Measurements from ENCODE around the gene CERS1.
A peak's percentile ranks its signal among the peaks of the same experiment; 100 is the strongest.

Gene CERS1

DNA sequence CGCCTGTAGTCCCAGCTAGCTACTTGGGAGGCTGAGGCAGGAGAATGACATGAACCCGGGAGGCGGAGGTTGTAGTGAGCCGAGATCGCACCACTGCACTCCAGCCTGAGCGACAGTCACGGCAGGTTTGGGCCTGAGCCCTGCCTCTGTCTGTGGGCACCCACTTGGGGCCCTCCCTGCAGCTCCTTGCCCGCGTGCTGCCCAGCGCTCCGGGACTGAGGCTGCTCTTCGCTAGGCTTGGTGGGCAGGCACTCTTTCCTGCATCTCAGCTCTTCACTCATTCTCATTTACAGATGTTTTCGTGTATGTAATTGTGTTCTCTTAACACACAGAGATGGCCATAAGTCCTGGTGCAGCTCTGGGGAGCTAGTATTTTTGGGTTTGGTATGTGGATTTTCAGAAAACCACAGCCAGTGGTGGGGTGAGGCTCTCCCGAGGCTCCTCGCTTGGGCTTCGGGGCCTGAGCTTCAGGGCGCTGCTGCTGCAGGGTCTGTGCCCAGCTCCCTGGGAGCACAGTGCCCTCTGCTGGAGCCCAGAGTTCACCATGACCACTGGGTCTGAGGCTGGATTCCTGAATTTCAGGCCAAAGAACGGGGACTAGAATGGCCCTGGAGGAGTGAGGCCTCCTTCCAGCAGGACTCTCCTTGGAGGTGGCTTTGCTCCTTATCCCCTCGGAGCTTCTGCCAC, 49.0 kb downstream of the CERS1 start:
- in situ Hi-C loops (cut with HindIII; ENCODE audit: low sequenced_read_pairs), result loop anchor here (25.0 kb wide), 1 partner anchor 260 kb away; the partner anchor contains the start of gene REX1BD
- no peak overlapping the region for H3K4me3 ChIP-seq (ENCODE audit: low read depth, low read length)
- TF ChIP-seq, protein P1, sequence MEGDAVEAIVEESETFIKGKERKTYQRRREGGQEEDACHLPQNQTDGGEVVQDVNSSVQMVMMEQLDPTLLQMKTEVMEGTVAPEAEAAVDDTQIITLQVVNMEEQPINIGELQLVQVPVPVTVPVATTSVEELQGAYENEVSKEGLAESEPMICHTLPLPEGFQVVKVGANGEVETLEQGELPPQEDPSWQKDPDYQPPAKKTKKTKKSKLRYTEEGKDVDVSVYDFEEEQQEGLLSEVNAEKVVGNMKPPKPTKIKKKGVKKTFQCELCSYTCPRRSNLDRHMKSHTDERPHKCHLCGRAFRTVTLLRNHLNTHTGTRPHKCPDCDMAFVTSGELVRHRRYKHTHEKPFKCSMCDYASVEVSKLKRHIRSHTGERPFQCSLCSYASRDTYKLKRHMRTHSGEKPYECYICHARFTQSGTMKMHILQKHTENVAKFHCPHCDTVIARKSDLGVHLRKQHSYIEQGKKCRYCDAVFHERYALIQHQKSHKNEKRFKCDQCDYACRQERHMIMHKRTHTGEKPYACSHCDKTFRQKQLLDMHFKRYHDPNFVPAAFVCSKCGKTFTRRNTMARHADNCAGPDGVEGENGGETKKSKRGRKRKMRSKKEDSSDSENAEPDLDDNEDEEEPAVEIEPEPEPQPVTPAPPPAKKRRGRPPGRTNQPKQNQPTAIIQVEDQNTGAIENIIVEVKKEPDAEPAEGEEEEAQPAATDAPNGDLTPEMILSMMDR (IDR thresholded peaks at IDR 0.05; ENCODE audit: low read depth, low read length, missing control alignments), result peak; percentile 96
- DNase-seq (ENCODE audit: low read depth), result peak; percentile 56

DNA sequence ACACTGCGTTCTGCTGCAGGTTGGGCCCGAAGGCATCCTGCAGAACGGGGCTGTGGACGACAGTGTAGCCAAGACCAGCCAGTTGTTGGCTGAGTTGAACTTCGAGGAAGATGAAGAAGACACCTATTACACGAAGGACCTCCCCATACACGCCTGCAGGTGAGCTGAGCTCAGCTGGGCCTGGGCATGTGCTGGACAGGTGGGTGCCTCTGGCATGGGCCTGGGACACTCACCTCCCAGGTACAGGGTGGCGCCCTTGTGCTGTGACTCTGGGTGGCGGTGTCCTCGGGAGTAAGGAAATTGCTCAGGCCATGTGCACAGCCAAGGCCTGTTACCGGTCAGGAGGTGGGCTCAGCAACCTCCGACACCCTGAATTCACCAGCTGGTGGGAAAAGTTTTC, 50.0 kb downstream of the CERS1 start:
- in situ Hi-C loops (cut with HindIII; ENCODE audit: low sequenced_read_pairs), result loop anchor here (25.0 kb wide), 1 partner anchor 259 kb away; the partner anchor contains the start of gene REX1BD

DNA sequence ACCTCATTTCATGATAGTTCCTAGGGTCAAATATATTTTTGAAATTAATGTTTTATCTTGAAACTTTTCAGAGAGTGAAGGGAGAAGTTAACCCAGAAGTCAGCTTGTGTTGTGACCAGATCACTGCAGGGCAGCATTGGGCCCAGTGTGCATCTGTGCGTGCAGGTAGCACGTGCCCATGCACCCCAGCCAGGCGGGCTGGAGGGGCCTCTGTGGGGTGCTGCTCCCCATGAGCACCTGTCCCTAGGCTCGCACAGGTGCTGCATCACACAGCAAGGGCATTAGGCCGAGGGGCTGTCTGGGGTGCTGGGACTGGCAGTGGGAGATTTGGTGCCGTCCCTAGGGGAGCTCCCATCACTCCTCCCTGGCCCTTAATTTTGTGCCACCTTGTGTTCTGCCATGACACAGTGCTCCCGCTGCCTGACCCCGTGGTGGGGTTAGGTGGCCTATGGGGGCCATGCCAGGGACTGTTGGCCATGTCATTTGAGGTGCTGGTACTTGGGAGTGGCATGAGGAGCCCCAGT, 51.1 kb downstream of the CERS1 start:
- no peak overlapping the region for H3K4me3 ChIP-seq (ENCODE audit: low read depth, low read length)
- in situ Hi-C loops (cut with HindIII; ENCODE audit: low sequenced_read_pairs), result loop anchor here (25.0 kb wide), 1 partner anchor 258 kb away; the partner anchor contains the start of gene REX1BD
- TF ChIP-seq, protein P1 (IDR thresholded peaks at IDR 0.05; ENCODE audit: low read depth, low read length, missing control alignments), result no peak
- no peak for DNase-seq (ENCODE audit: low read depth)

More for the DNA sequence above, 50.0 kb downstream of the CERS1 start:
- H3K4me3 ChIP-seq (ENCODE audit: low read depth, low read length), result no peak overlapping the region
- DNase-seq (ENCODE audit: low read depth), result no peak
- TF ChIP-seq, protein P1 (IDR thresholded peaks at IDR 0.05; ENCODE audit: low read depth, low read length, missing control alignments), result no peak

DNA sequence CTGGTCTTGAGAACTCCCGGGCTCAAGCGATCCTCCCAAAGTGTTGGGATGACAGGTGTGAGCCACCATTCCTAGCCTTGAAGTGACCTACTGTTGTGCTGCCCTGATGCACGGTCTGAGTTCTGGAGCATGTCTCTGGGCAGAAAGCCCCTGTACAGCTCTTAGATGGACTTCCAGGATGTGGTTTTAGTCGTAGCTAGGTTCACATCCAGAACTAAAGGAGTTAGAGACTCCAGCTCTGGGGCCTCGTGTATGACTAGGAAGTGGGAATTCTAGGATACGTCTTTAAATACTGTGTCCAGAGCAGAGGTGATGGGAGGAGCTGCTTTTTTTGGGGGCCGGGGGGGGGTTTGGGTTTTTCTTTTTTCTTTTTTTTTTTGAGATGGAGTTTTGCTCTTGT, 52.0 kb downstream of the CERS1 start:
- in situ Hi-C loops (cut with HindIII; ENCODE audit: low sequenced_read_pairs), result loop anchor here (25.0 kb wide), 1 partner anchor 257 kb away; the partner anchor contains the start of gene REX1BD
- TF ChIP-seq, protein P1 (IDR thresholded peaks at IDR 0.05; ENCODE audit: low read depth, low read length, missing control alignments), result no peak
- no peak for DNase-seq (ENCODE audit: low read depth)
- H3K4me3 ChIP-seq (ENCODE audit: low read depth, low read length), result no peak overlapping the region

DNA sequence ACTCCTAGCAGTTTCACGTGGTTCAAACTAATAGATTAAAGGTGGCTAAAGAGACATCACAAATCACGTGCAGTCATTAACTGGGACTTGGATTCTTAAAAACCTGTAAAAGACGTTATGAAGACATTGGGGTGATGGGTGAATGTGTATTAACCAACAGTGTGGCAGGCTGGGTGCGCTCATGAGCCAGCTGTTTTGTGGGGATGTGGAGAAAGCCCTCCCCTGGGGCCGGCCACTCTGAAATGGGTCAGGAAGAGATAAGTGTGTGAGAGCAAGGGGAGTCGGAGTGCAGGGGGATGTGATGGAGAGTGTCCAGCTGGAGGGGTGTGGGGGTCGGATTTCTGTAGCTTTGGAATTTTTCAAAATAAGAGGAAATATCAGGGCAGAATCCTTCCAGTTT, 53.8 kb downstream of the CERS1 start:
- TF ChIP-seq, protein P1 (IDR thresholded peaks at IDR 0.05; ENCODE audit: low read depth, low read length, missing control alignments), result no peak
- in situ Hi-C loops (cut with HindIII; ENCODE audit: low sequenced_read_pairs), result loop anchor here (25.0 kb wide), 1 partner anchor 255 kb away; the partner anchor contains the start of gene REX1BD
- H3K4me3 ChIP-seq (ENCODE audit: low read depth, low read length), result no peak overlapping the region
- DNase-seq (ENCODE audit: low read depth), result no peak

DNA sequence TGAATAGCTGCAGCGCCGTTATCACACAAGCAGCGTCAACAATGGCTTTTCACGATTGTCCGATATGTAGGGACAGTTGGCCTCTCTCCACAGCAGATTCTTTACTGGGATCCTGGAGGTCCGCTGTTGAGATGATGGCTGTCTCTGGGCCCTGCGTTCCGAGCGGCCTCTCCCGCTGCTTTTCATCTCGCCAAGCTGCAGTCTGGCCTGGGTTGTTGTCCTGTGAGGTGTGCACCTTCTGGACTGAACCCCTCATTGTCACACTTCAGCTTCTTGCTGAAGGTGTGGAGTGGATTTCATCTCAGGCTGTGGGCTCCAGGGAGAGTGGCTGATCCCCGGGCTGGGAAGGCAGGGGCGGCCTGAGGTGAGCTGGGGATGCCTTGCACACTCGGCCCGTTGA, 54.6 kb downstream of the CERS1 start:
- no peak for DNase-seq (ENCODE audit: low read depth)
- in situ Hi-C loops (cut with HindIII; ENCODE audit: low sequenced_read_pairs), result loop anchor here (25.0 kb wide), 1 partner anchor 254 kb away; the partner anchor contains the start of gene REX1BD
- no peak overlapping the region for H3K4me3 ChIP-seq (ENCODE audit: low read depth, low read length)
- TF ChIP-seq, protein P1 (IDR thresholded peaks at IDR 0.05; ENCODE audit: low read depth, low read length, missing control alignments), result no peak

Data from astrocyte of the cerebellum (primary cell).